NCI-H748 (cell line): ENCODE results near the gene DDX39B.
"Not testable (repeated sequence)": the region's sequence is repeated elsewhere in the genome, so short reads cannot be mapped to it uniquely, and the experiment has no call there.

Experiments
- DNase-seq: peaks from one replicate; lab custom pipeline; 2025; ENCODE audit not compliant: unreplicated experiment; lab: John Stamatoyannopoulos, UW

Gene DDX39B

GRCh38 chr6:31529329-31530150, 12.3 kb downstream of the DDX39B start:
- peak; percentile 27 for DNase-seq

- DNase-seq, result no peak
These were observed 12.9 kb downstream of the DDX39B start, which contains the start of gene MCCD1 for GRCh38 chr6:31528821-31529328. MCCD1 (plus strand) TSS chr6:31528962; CDS start chr6:31529015, 53 bp downstream.

GRCh38 chr6:31528307-31528777, 13.5 kb downstream of the DDX39B start:
- DNase-seq, result no peak

- no peak for DNase-seq
These were observed 15.7 kb downstream of the DDX39B start for GRCh38 chr6:31525932-31526591.

GRCh38 chr6:31525553-31525931, 16.3 kb downstream of the DDX39B start:
- no peak for DNase-seq

- DNase-seq, result peak; percentile 38
These were observed 20.0 kb downstream of the DDX39B start for GRCh38 chr6:31521835-31522234.

- DNase-seq, result no peak
These were observed 28.2 kb downstream of the DDX39B start for GRCh38 chr6:31513456-31514165.

- DNase-seq, result no peak
These were observed 31.8 kb downstream of the DDX39B start for GRCh38 chr6:31510007-31510406.

- not testable (repeated sequence) for DNase-seq
These were observed 32.8 kb downstream of the DDX39B start for GRCh38 chr6:31509036-31509435.

GRCh38 chr6:31502586-31502985, 39.2 kb downstream of the DDX39B start:
- no peak for DNase-seq

- DNase-seq, result not testable (repeated sequence)
These were observed 42.2 kb downstream of the DDX39B start for GRCh38 chr6:31499648-31500047.

- peak; percentile 40 for DNase-seq
These were observed 43.1 kb downstream of the DDX39B start for GRCh38 chr6:31498748-31499147.

GRCh38 chr6:31497531-31498476, 44.0 kb downstream of the DDX39B start, which contains the start of gene MICB:
MICB (plus strand) TSS chr6:31498145; CDS start chr6:31498194, 49 bp downstream.
- DNase-seq, result peak; percentile 97

- DNase-seq, result not testable (repeated sequence)
These were observed 45.0 kb downstream of the DDX39B start for GRCh38 chr6:31496826-31497225.

- no peak for DNase-seq
These were observed 46.2 kb downstream of the DDX39B start for GRCh38 chr6:31495580-31495979.

- peak; percentile 88 for DNase-seq
These were observed 47.7 kb downstream of the DDX39B start for GRCh38 chr6:31493875-31494694.

GRCh38 chr6:31493550-31493874, 48.3 kb downstream of the DDX39B start:
- DNase-seq, result not testable (repeated sequence)

GRCh38 chr6:31490115-31490873, 51.5 kb downstream of the DDX39B start:
- DNase-seq, result no peak

GRCh38 chr6:31489086-31489485, 52.7 kb downstream of the DDX39B start:
- no peak for DNase-seq
